PC-9 (cell line): ENCODE measurements around the gene CD81. TPM values are rescaled to one million over a fixed set of nuclear protein-coding genes. Genes with fewer than 3 reads are reported as not detected.
A peak's percentile ranks its signal among the peaks of the same experiment; 100 is the strongest.

Source experiments
- Bru-seq: library from RNA; stranded (reverse); fragments of 400-500 nt; gene quantifications from one replicate; lab custom pipeline; 2021; lab: Mats Ljungman, UMichigan
- BruChase-seq, 2 experiments: library from RNA; stranded (reverse); fragments of 400-500 nt; gene quantifications; one replicate each; lab custom pipeline; 2021; lab: Mats Ljungman, UMichigan
- BruUV-seq: library from RNA; stranded (reverse); fragments of 400-500 nt; replicated peaks from 2 replicates; lab custom pipeline; 2021; lab: Mats Ljungman, UMichigan
- CTCF ChIA-PET: fragments of 300-600 bp; sonication (Branson Sonifier 250); formaldehyde crosslinking; loops from one replicate; lab custom pipeline; 2022; ENCODE audit warnings: antibody characterized with exemption; lab: Charles Lee
- POLR2A ChIA-PET: fragments of 300-600 bp; sonication (Branson Sonifier 250); formaldehyde crosslinking; loops from one replicate; lab custom pipeline; 2022; ENCODE audit warnings: antibody characterized with exemption; ENCODE audit not compliant: unreplicated experiment; lab: Charles Lee
- DNase-seq, 2 experiments: peaks; one replicate each; pipeline versions ENCODE4 v3.0.0 to v3.0.0-alpha.2; 2015 to 2022; ENCODE audit warnings: mixed read lengths in 1 of 2
- H2AFZ ChIP-seq: fragments of 200-600 bp; sonication (generic); 2 replicates; pipeline ENCODE4 v1.8.1; 2017; ENCODE audit warnings: antibody characterized with exemption
- H3F3A ChIP-seq: fragments of 200-600 bp; sonication (generic); 2 replicates; pipeline ENCODE4 v1.8.1; 2017; ENCODE audit warnings: antibody characterized with exemption, mild to moderate bottlenecking, low read depth; ENCODE audit not compliant: insufficient read depth
- H3K27ac ChIP-seq: fragments of 200-600 bp; sonication (generic); 2 replicates; pipeline ENCODE4 v1.6.1; 2016; ENCODE audit warnings: mixed run types
- H3K27me3 ChIP-seq: fragments of 200-600 bp; sonication (generic); 2 replicates; pipeline ENCODE4 v1.6.1; 2016; ENCODE audit warnings: low read depth, mixed run types; ENCODE audit not compliant: insufficient read depth
- H3K36me3 ChIP-seq: fragments of 200-600 bp; sonication (generic); 2 replicates; pipeline ENCODE4 v1.6.1; 2016; ENCODE audit warnings: low read depth, mixed run types
- H3K4me1 ChIP-seq: fragments of 200-600 bp; sonication (generic); replicated peaks from 2 replicates; pipeline ENCODE4 v1.6.1; 2016; ENCODE audit warnings: mixed run types; ENCODE audit not compliant: insufficient read depth
- H3K4me2 ChIP-seq: fragments of 200-600 bp; sonication (generic); 2 replicates; pipeline ENCODE4 v1.6.1; 2017; ENCODE audit warnings: mixed run types
- H3K4me3 ChIP-seq: fragments of 200-600 bp; sonication (generic); 2 replicates; pipeline ENCODE4 v1.6.1; 2016; ENCODE audit warnings: mixed run types
- H3K79me2 ChIP-seq: fragments of 200-600 bp; sonication (generic); 2 replicates; pipeline ENCODE4 v1.6.1; 2017; ENCODE audit warnings: low read depth, mixed run types
- H3K9me2 ChIP-seq: fragments of 200-600 bp; sonication (generic); 2 replicates; pipeline ENCODE4 v1.8.1; 2017; ENCODE audit warnings: mild to moderate bottlenecking; ENCODE audit not compliant: insufficient read depth
- H3K9me3 ChIP-seq: fragments of 200-600 bp; sonication (generic); 2 replicates; pipeline ENCODE4 v1.8.1; 2016; ENCODE audit warnings: low read depth; ENCODE audit not compliant: insufficient read depth
- H4K20me1 ChIP-seq: fragments of 200-600 bp; sonication (generic); 2 replicates; pipeline ENCODE4 v1.8.1; 2017; ENCODE audit not compliant: insufficient read depth
- CTCF ChIP-seq: fragments of 200-600 bp; sonication (generic); conservative IDR thresholded peaks from 2 replicates; pipeline ENCODE4 v1.6.1; 2017; ENCODE audit warnings: mixed run types, antibody characterized with exemption, mild to moderate bottlenecking, moderate library complexity
- EZH2 ChIP-seq: fragments of 200-600 bp; sonication (generic); IDR thresholded peaks from 2 replicates; pipeline ENCODE4 v1.8.0; 2017; ENCODE audit warnings: antibody characterized with exemption, low read depth
- intact Hi-C: fragments of 100-400 bp; cut with micrococcal nuclease; formaldehyde crosslinking; loops from one replicate; pipeline ENCODE4 v1.10.0; 2022; ENCODE audit not compliant: unreplicated experiment
- long read RNA-seq: library from polyadenylated mRNA; stranded (forward); transcript quantifications from one replicate; pipeline ENCODE4 v2.0.0, GENCODE V29; 2022
- total RNA-seq: library from RNA; stranded (reverse); gene quantifications from 2 replicates; pipeline ENCODE4 v1.2.3, GENCODE V29; 2021

CD81 gene
- 180 and 231 TPM in 2 replicates for total RNA-seq
- percentile 59 among the genes with signal in this experiment for Bru-seq, nascent RNA
- BruChase-seq, experiment 1, labeled RNA remaining after a 2-hour chase = percentile 61 among the genes with signal in this experiment
- BruChase-seq, experiment 2, labeled RNA remaining after a 6-hour chase = percentile 81 among the genes with signal in this experiment
- long read RNA-seq, transcript CD81-201 (8 exons, 1,520 nt) = major isoform, 243 of 261 reads
- long read RNA-seq, partial matches to known transcripts = 3 of 261 reads
- long read RNA-seq, other reads (novel, unspliced or antisense) = 12 of 261 reads

GRCh38 chr11:2376751-2377451 is at the start of gene CD81:
TSS of gene CD81 (plus strand) at chr11:2377310. CDS start at chr11:2377550, 240 bp downstream.
- TF ChIP-seq EZH2 = no peak
- no peak for TF ChIP-seq CTCF
- Histone ChIP-seq H3F3A (no peaks in the 10 kb centered on the region), H3K9me2 (no peaks in the 10 kb centered on the region), H3K9me3 (no peaks in the 10 kb centered on the region), H3K79me2 (peaks cover 37% of the 10 kb centered on the region), H3K27ac (no peak within 1 kb of the TSS), H3K4me3 (peak within 1 kb of the TSS; percentile 83), H3K27me3 (no peaks in the 10 kb centered on the region), H3K4me1 (0 out of 2 replicates have a peak, but pooled peaks cover 5% of the 10 kb centered on the region), H4K20me1 (peaks cover 26% of the 10 kb centered on the region), H2AFZ (peak within 1 kb of the TSS; percentile 39; the same call in 1 of the 2 replicates), H3K4me2 (peak within 1 kb of the TSS; percentile 86), H3K36me3 (no peaks in the 10 kb centered on the region)
- intact Hi-C loops = no loop called here
- peak in 1 of 2 experiments; percentile 18 for DNase-seq
- no TSS peak for BruUV-seq
- CTCF ChIA-PET = no interaction called here
- POLR2A ChIA-PET = interaction anchor here (0.6 kb wide), 3 partner anchors 17 to 449 kb away, joined by 3 read pairs; no protein-coding TSS in a partner anchor

- H3K79me2 ChIP-seq = no peaks in the 10 kb centered on the region
- TF ChIP-seq EZH2 = no peak
- no peak for TF ChIP-seq CTCF
- H3K4me2 ChIP-seq = no peak overlapping the region
- no peaks in the 10 kb centered on the region for H3K9me2 ChIP-seq
- H2AFZ ChIP-seq = no peak overlapping the region
- CTCF ChIA-PET = no interaction called here
- no TSS peak for BruUV-seq
- no peak overlapping the region for H3K27ac ChIP-seq
- H3K4me3 ChIP-seq = no peak overlapping the region
- DNase-seq = no peak
- peaks cover 7% of the 10 kb centered on the region; the same call in 1 of the 2 replicates for H3F3A ChIP-seq
- H3K36me3 ChIP-seq = no peaks in the 10 kb centered on the region
- H3K27me3 ChIP-seq = no peaks in the 10 kb centered on the region
- no peaks in the 10 kb centered on the region for H3K4me1 ChIP-seq
- POLR2A ChIA-PET = no interaction called here
- no peaks in the 10 kb centered on the region for H4K20me1 ChIP-seq
- intact Hi-C loops = no loop called here
- no peaks in the 10 kb centered on the region for H3K9me3 ChIP-seq
These were observed 49.1 kb upstream of the CD81 start for GRCh38 chr11:2328021-2328420.

- no peak for DNase-seq
- H3K9me2 ChIP-seq = no peaks in the 10 kb centered on the region
- ChIA-PET POLR2A (no interaction called here), CTCF (no interaction called here)
- H3K27me3 ChIP-seq = no peaks in the 10 kb centered on the region
- H3K9me3 ChIP-seq = no peaks in the 10 kb centered on the region
- no peaks in the 10 kb centered on the region for H4K20me1 ChIP-seq
- H3K4me1 ChIP-seq = no peaks in the 10 kb centered on the region
- H3K4me2 ChIP-seq = no peak overlapping the region
- no peaks in the 10 kb centered on the region for H3K79me2 ChIP-seq
- TF ChIP-seq EZH2 (no peak), CTCF (no peak)
- intact Hi-C loops = no loop called here
- no peak overlapping the region for H3K27ac ChIP-seq
- BruUV-seq = no TSS peak
- H2AFZ ChIP-seq = no peak overlapping the region
- H3F3A ChIP-seq = peaks cover 7% of the 10 kb centered on the region; the same call in 1 of the 2 replicates
- no peak overlapping the region for H3K4me3 ChIP-seq
- no peaks in the 10 kb centered on the region for H3K36me3 ChIP-seq
These were observed 48.3 kb upstream of the CD81 start for GRCh38 chr11:2328656-2329354.
